Calu3 (cell line): Measurements from ENCODE around the gene KREMEN2. TPM values are rescaled to one million over a fixed set of nuclear protein-coding genes. Genes with fewer than 3 reads are reported as not detected.

ENCODE experiments used
- BruUV-seq: library from RNA; stranded (reverse); fragments of 400-500 nt; replicated peaks from 2 replicates; lab custom pipeline; 2021; lab: Mats Ljungman, UMichigan
- CTCF ChIA-PET: fragments of 300-600 bp; sonication (Branson Sonifier 250); formaldehyde crosslinking; loops from one replicate; lab custom pipeline; 2022; ENCODE audit warnings: antibody characterized with exemption; lab: Charles Lee
- DNase-seq: peaks from one replicate; pipeline ENCODE4 v3.0.0; 2022
- H3K27ac Mint-ChIP-seq: one replicate; pipeline ENCODE4 v1.8.0; 2022; ENCODE audit warnings: mixed read lengths; ENCODE audit not compliant: unreplicated experiment
- H3K27me3 Mint-ChIP-seq: one replicate; pipeline ENCODE4 v1.8.0; 2022; ENCODE audit warnings: mixed read lengths; ENCODE audit not compliant: unreplicated experiment
- H3K36me3 Mint-ChIP-seq: one replicate; pipeline ENCODE4 v1.8.0; 2022; ENCODE audit warnings: mild to moderate bottlenecking, moderate library complexity, mixed read lengths; ENCODE audit not compliant: insufficient read depth, unreplicated experiment
- H3K4me1 Mint-ChIP-seq: one replicate; pipeline ENCODE4 v1.8.0; 2022; ENCODE audit warnings: mild to moderate bottlenecking, low read depth, mixed read lengths; ENCODE audit not compliant: unreplicated experiment
- H3K4me3 Mint-ChIP-seq: one replicate; pipeline ENCODE4 v1.8.0; 2022; ENCODE audit warnings: mild to moderate bottlenecking, low read depth, moderate library complexity, mixed read lengths; ENCODE audit not compliant: unreplicated experiment
- H3K9me3 Mint-ChIP-seq: one replicate; pipeline ENCODE4 v1.8.0; 2022; ENCODE audit warnings: low read depth, mixed read lengths; ENCODE audit not compliant: unreplicated experiment
- intact Hi-C: fragments of 100-400 bp; cut with micrococcal nuclease; formaldehyde crosslinking; loops from one replicate; pipeline ENCODE4 v1.10.0; 2022; ENCODE audit not compliant: unreplicated experiment
- total RNA-seq: library from RNA; stranded (reverse); gene quantifications from 2 replicates; pipeline ENCODE4 v1.2.3, GENCODE V29; 2022
- TF ChIP-seq, protein P1 (sequence below): fragments of 200-600 bp; IDR thresholded peaks from one replicate; pipeline ENCODE4 v1.8.0; 2022; ENCODE audit warnings: antibody characterized with exemption; ENCODE audit not compliant: unreplicated experiment

Gene KREMEN2
- total RNA-seq, 1 experiment from 2014 or later, result not detected

DNA sequence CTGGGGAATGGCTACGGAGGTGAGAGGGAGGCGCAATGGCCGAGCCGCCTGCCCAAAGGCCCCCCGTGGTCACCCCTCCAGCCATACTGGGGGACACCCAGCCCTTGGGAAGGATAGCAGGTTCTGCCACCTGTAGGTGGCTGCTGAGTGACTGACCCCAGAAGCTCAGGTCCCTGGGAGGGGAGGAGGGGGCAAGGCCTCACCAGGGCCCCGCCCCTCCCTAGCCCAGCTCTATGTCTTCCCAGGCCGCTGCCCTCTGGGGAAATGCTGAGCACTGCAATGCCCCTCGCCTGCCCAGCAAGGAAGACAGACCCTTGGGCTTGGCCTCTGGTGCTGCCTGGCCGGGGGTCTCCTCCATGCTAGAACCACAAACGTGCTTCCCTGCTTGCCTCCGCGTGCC is 37.2 kb downstream of the KREMEN2 start:
- no peaks in the 10 kb centered on the region for H3K9me3 Mint-ChIP-seq
- H3K4me1 Mint-ChIP-seq, result peaks cover 17% of the 10 kb centered on the region
- no peaks in the 10 kb centered on the region for H3K27me3 Mint-ChIP-seq
- intact Hi-C loops, result no loop called here
- CTCF ChIA-PET, result no interaction called here
- no peak overlapping the region for H3K27ac Mint-ChIP-seq
- TF ChIP-seq, protein P1, sequence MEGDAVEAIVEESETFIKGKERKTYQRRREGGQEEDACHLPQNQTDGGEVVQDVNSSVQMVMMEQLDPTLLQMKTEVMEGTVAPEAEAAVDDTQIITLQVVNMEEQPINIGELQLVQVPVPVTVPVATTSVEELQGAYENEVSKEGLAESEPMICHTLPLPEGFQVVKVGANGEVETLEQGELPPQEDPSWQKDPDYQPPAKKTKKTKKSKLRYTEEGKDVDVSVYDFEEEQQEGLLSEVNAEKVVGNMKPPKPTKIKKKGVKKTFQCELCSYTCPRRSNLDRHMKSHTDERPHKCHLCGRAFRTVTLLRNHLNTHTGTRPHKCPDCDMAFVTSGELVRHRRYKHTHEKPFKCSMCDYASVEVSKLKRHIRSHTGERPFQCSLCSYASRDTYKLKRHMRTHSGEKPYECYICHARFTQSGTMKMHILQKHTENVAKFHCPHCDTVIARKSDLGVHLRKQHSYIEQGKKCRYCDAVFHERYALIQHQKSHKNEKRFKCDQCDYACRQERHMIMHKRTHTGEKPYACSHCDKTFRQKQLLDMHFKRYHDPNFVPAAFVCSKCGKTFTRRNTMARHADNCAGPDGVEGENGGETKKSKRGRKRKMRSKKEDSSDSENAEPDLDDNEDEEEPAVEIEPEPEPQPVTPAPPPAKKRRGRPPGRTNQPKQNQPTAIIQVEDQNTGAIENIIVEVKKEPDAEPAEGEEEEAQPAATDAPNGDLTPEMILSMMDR, result no peak
- H3K4me3 Mint-ChIP-seq, result no peak overlapping the region
- no TSS peak for BruUV-seq
- H3K36me3 Mint-ChIP-seq, result peaks cover 63% of the 10 kb centered on the region
- no peak for DNase-seq

- peak; percentile 99 for DNase-seq
- H3K36me3 Mint-ChIP-seq, result peaks cover 88% of the 10 kb centered on the region
- no TSS peak for BruUV-seq
- intact Hi-C loops, result no loop called here
- H3K27me3 Mint-ChIP-seq, result no peaks in the 10 kb centered on the region
- TF ChIP-seq, protein P1, result peak; percentile 41
- H3K27ac Mint-ChIP-seq, result peak overlapping the region; percentile 92
- CTCF ChIA-PET, result interaction anchor here (0.5 to 7.7 kb wide), 9 partner anchors 9 to 147 kb away, joined by 3 to 126 read pairs (median 4); partner anchors contain the start of genes CLDN6, CLDN9, HCFC1R1 and THOC6
- H3K9me3 Mint-ChIP-seq, result no peaks in the 10 kb centered on the region
- peak overlapping the region; percentile 87 for H3K4me3 Mint-ChIP-seq
- H3K4me1 Mint-ChIP-seq, result peaks cover 41% of the 10 kb centered on the region
These were observed 39.7 kb downstream of the KREMEN2 start for GRCh38 chr16:3003582-3004270.

DNA sequence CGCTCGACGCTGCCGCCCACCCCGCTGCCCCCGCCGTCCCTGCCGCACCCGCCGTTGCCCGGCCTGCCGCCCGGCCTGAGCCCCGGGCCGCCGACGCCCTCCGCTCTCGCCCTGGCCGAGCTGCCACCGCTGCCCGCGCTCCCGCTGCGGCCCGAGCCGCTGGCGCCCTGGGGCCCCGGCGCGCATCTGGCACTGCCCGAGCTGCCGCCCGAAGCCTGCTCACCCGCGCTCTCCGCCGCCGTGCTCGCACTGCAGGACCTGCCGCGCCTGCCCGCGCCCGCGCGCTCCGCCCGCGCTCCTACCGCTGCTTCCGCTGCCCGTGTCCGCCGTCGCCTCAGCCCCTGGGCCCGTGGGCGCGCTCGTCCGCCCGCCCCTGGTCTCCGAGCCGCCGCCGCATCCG is 40.2 kb downstream of the KREMEN2 start:
- no TSS peak for BruUV-seq
- peaks cover 42% of the 10 kb centered on the region for H3K4me1 Mint-ChIP-seq
- peak; percentile 64 for DNase-seq
- H3K36me3 Mint-ChIP-seq, result peaks cover 88% of the 10 kb centered on the region
- intact Hi-C loops, result no loop called here
- no peaks in the 10 kb centered on the region for H3K27me3 Mint-ChIP-seq
- CTCF ChIA-PET, result interaction anchor here (0.5 to 7.7 kb wide), 9 partner anchors 8 to 146 kb away, joined by 3 to 126 read pairs (median 4); partner anchors contain the start of genes CLDN6, CLDN9, HCFC1R1 and THOC6
- TF ChIP-seq, protein P1, result no peak
- H3K27ac Mint-ChIP-seq, result peak overlapping the region; percentile 91
- no peaks in the 10 kb centered on the region for H3K9me3 Mint-ChIP-seq
- peak overlapping the region; percentile 87 for H3K4me3 Mint-ChIP-seq

GRCh38 chr16:3004781-3005284 is 40.8 kb downstream of the KREMEN2 start:
- Mint-ChIP-seq H3K4me3 (peak overlapping the region; percentile 87), H3K27ac (peak overlapping the region; percentile 91), H3K4me1 (peaks cover 42% of the 10 kb centered on the region), H3K36me3 (peaks cover 88% of the 10 kb centered on the region), H3K9me3 (no peaks in the 10 kb centered on the region), H3K27me3 (no peaks in the 10 kb centered on the region)
- DNase-seq, result peak; percentile 76
- BruUV-seq, result TSS peak; percentile 28
- CTCF ChIA-PET, result interaction anchor here (1.2 to 7.7 kb wide), 4 partner anchors 17 to 54 kb away, joined by 4 to 126 read pairs (median 10); partner anchors contain the start of genes CLDN6, HCFC1R1, THOC6 and TNFRSF12A
- TF ChIP-seq, protein P1, result no peak
- intact Hi-C loops, result no loop called here
